ENCODE data around the gene SOX12. TPM values are rescaled to one million over a fixed set of nuclear protein-coding genes. Genes with fewer than 3 reads are reported as not detected.
"Not testable (repeated sequence)": the region's sequence is repeated elsewhere in the genome, so short reads cannot be mapped to it uniquely, and the experiment has no call there.

The SOX12 gene
- total and polyA plus RNA-seq, 4 donors: 0.67 to 4.2 (median 1.7) TPM

GRCh38 chr20:376750-377149 is 51.4 kb downstream of the SOX12 start:
- no peaks in the 10 kb centered on the region for H3K36me3 ChIP-seq (ENCODE audit: control insufficient read depth in 4 of 4, insufficient read depth in 3 of 4, low read depth in 1 of 4, low read length in 3 of 4)
- H3K4me3 ChIP-seq (ENCODE audit: low read depth in 1 of 3, low read length in 3 of 3): no peak overlapping the region
- peaks cover 5 to 14% (median 12%) of the 10 kb centered on the region in 4 donors for H3K4me1 ChIP-seq (ENCODE audit: control insufficient read depth in 4 of 4, insufficient read depth in 4 of 4, low read length in 3 of 4)
- no peak for DNase-seq (ENCODE audit: low spot score)
- no peaks in the 10 kb centered on the region for H3K9me3 ChIP-seq (ENCODE audit: control insufficient read depth in 4 of 4, low read length in 3 of 4)
- H3K27me3 ChIP-seq (ENCODE audit: control insufficient read depth in 4 of 4, insufficient read depth in 4 of 4, low read length in 3 of 4): no peaks in the 10 kb centered on the region
- no peak overlapping the region for H3K27ac ChIP-seq (ENCODE audit: low read depth in 1 of 2, low read length in 2 of 2)
- H3K9ac ChIP-seq (ENCODE audit: low read depth in 1 of 2, low read length in 2 of 2): no peak overlapping the region
- 87% methylated on average over 2 of the region's 2 CpGs for WGBS
- no peak for TF ChIP-seq EGR1 (IDR thresholded peaks at IDR 0.05; ENCODE audit: low read depth in 2 of 2)
- TF ChIP-seq RAD21 (IDR thresholded peaks at IDR 0.05): no peak
- TF ChIP-seq ZBTB33 (IDR thresholded peaks at IDR 0.05): no peak
- TF ChIP-seq REST (IDR thresholded peaks at IDR 0.05): no peak
- no peak for TF ChIP-seq HNF4A (conservative IDR thresholded peaks at IDR 0.05)
- TF ChIP-seq MAX (IDR thresholded peaks at IDR 0.05): no peak
- no peak for TF ChIP-seq NR2F2 (IDR thresholded peaks at IDR 0.05)
- no peak for TF ChIP-seq JUND (IDR thresholded peaks at IDR 0.05)
- no peak for TF ChIP-seq RXRA (IDR thresholded peaks at IDR 0.05)
- TF ChIP-seq CTCF (IDR thresholded peaks at IDR 0.05; ENCODE audit: low read depth, low read length, missing input control): no peak
- TF ChIP-seq TAF1 (conservative IDR thresholded peaks at IDR 0.05): no peak
- no peak for TF ChIP-seq FOXA2 (IDR thresholded peaks at IDR 0.05)
- TF ChIP-seq YY1 (IDR thresholded peaks at IDR 0.05): no peak
- no peak for TF ChIP-seq HNF4G (IDR thresholded peaks at IDR 0.05)
- TF ChIP-seq FOXA1 (IDR thresholded peaks at IDR 0.05): no peak

- H3K27ac ChIP-seq (ENCODE audit: low read depth in 1 of 2, low read length in 2 of 2); DNase-seq (ENCODE audit: low spot score); H3K4me3 ChIP-seq (ENCODE audit: low read depth in 1 of 3, low read length in 3 of 3); H3K9ac ChIP-seq (ENCODE audit: low read depth in 1 of 2, low read length in 2 of 2); H3K36me3 ChIP-seq (ENCODE audit: control insufficient read depth in 4 of 4, insufficient read depth in 3 of 4, low read depth in 1 of 4, low read length in 3 of 4); H3K27me3 ChIP-seq (ENCODE audit: control insufficient read depth in 4 of 4, insufficient read depth in 4 of 4, low read length in 3 of 4); H3K9me3 ChIP-seq (ENCODE audit: control insufficient read depth in 4 of 4, low read length in 3 of 4): not testable (repeated sequence)
- 88% methylated on average over 12 of the region's 12 CpGs for WGBS
- H3K4me1 ChIP-seq (ENCODE audit: control insufficient read depth in 4 of 4, insufficient read depth in 4 of 4, low read length in 3 of 4): peaks cover 0 to 12% (median 9%) of the 10 kb centered on the region in 4 donors
These were observed 52.2 kb downstream of the SOX12 start for GRCh38 chr20:377578-377977.

All from liver (tissue), 9 donors.